ENCODE data around the gene MYCBP2.

Gene MYCBP2

GRCh38 chr13:77331421-77331820 lies 4.5 kb upstream of the MYCBP2 start:
- Histone ChIP-seq H3K4me3 (IDR thresholded peaks at IDR 0.05; ENCODE audit: insufficient read depth, low read depth, low read length) (no peak overlapping the region), H2AFZ (ENCODE audit: low read depth) (no peak overlapping the region), H3K9ac (no peak overlapping the region), H3K4me2 (peak overlapping the region; percentile 71; the same call in 1 of the 2 replicates), H4K20me1 (ENCODE audit: insufficient read depth) (no peaks in the 10 kb centered on the region), H3K27ac (no peak overlapping the region), H3K36me3 (ENCODE audit: insufficient read depth) (no peaks in the 10 kb centered on the region), H3K27me3 (ENCODE audit: insufficient read depth, low read depth) (no peaks in the 10 kb centered on the region), H3K4me1 (ENCODE audit: low read depth, poor library complexity, severe bottlenecking) (peaks cover 28% of the 10 kb centered on the region), H3K79me2 (ENCODE audit: insufficient read depth, low read depth) (peaks cover under 1% of the 10 kb centered on the region; the same call in 1 of the 2 replicates)
- TF ChIP-seq, protein P1, sequence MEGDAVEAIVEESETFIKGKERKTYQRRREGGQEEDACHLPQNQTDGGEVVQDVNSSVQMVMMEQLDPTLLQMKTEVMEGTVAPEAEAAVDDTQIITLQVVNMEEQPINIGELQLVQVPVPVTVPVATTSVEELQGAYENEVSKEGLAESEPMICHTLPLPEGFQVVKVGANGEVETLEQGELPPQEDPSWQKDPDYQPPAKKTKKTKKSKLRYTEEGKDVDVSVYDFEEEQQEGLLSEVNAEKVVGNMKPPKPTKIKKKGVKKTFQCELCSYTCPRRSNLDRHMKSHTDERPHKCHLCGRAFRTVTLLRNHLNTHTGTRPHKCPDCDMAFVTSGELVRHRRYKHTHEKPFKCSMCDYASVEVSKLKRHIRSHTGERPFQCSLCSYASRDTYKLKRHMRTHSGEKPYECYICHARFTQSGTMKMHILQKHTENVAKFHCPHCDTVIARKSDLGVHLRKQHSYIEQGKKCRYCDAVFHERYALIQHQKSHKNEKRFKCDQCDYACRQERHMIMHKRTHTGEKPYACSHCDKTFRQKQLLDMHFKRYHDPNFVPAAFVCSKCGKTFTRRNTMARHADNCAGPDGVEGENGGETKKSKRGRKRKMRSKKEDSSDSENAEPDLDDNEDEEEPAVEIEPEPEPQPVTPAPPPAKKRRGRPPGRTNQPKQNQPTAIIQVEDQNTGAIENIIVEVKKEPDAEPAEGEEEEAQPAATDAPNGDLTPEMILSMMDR (conservative IDR thresholded peaks at IDR 0.05; ENCODE audit: low read depth, low read length): no peak

DNA sequence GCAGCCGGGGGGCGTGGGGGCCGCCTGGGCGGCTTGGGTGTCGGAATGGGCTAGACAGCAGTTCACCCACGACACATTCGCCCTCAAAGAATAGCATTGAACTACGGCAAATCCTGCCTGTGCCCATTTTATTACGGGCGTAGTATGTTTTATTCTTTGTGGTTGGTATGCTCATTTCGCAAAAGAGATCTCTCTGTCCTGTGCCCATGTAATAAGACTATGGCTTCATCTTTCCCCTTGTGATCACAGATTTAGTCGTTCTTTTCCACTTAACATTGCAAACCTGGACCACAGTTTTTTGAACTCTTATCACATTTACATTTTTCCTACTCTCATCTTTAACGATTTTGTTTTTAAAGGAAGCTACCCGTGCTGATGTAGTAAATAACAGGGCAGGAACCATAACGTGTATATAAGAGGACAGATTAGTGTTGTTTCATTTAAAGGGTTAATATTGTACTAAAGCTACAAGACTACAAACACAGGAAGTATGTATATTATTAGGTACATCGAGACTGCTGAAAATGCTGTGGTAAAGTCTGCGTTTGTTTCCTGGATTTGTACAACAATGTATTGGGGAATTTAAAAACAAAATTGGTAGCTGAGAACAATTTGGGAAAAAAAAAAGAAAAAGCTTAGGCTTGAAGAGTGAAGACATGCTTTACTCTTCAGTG lies 3.2 kb upstream of the MYCBP2 start:
- peak overlapping the region; percentile 87 for H3K9ac ChIP-seq
- H3K27ac ChIP-seq: peak overlapping the region; percentile 96
- H3K4me1 ChIP-seq (ENCODE audit: low read depth, poor library complexity, severe bottlenecking): peaks cover 28% of the 10 kb centered on the region
- no peak overlapping the region for H3K4me3 ChIP-seq (IDR thresholded peaks at IDR 0.05; ENCODE audit: insufficient read depth, low read depth, low read length)
- TF ChIP-seq, protein P1 (conservative IDR thresholded peaks at IDR 0.05; ENCODE audit: low read depth, low read length): no peak
- H3K36me3 ChIP-seq (ENCODE audit: insufficient read depth): no peaks in the 10 kb centered on the region
- H3K79me2 ChIP-seq (ENCODE audit: insufficient read depth, low read depth): peaks cover 14% of the 10 kb centered on the region
- H2AFZ ChIP-seq (ENCODE audit: low read depth): peak overlapping the region; percentile 49
- no peaks in the 10 kb centered on the region for H4K20me1 ChIP-seq (ENCODE audit: insufficient read depth)
- H3K27me3 ChIP-seq (ENCODE audit: insufficient read depth, low read depth): no peaks in the 10 kb centered on the region
- H3K4me2 ChIP-seq: peak overlapping the region; percentile 71

DNA sequence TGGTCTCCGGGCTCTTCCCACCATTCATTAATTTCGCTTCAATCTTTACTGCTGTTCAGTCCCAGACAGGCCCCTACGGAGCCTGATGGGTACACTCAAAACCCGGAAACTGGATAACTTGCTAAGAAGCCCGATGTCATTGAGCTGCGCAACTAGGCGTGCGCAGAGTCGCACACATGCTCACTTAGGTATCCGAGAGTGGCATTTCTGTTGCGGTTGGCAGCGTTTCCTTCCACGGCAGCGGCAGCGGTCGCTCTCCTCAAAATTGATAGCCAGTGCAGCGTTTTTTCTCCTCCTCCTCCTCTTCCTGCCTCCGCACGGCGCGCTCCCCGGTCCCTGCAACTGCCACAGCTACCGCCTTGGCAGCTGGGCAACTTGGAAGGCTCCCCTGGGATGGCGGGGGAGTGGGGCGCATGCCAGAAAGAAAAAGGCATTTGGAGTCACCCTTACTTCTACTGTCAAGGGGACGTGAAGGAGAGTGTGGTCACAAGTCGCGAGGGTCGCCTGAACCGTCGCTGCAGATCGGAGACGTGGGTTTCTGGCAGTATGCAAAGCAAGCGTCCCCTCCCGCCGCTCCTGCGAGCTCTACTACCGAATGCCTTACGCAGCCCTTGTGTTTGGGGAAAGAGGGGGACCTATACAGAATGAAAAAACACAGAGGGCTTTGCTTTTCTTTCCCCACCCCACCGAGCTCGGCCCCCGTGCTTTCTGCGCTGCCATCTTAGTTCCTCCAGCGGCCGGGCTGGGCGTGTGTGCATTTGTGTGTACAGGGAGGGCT lies 2.4 kb upstream of the MYCBP2 start:
- Histone ChIP-seq H3K27me3 (ENCODE audit: insufficient read depth, low read depth) (no peaks in the 10 kb centered on the region), H3K27ac (peak overlapping the region; percentile 96), H3K4me2 (peak overlapping the region; percentile 80), H3K4me1 (ENCODE audit: low read depth, poor library complexity, severe bottlenecking) (peaks cover 34% of the 10 kb centered on the region), H3K9ac (peak overlapping the region; percentile 87), H3K4me3 (IDR thresholded peaks at IDR 0.05; ENCODE audit: insufficient read depth, low read depth, low read length) (no peak overlapping the region), H3K36me3 (ENCODE audit: insufficient read depth) (no peaks in the 10 kb centered on the region), H4K20me1 (ENCODE audit: insufficient read depth) (no peaks in the 10 kb centered on the region), H3K79me2 (ENCODE audit: insufficient read depth, low read depth) (peaks cover 22% of the 10 kb centered on the region), H2AFZ (ENCODE audit: low read depth) (peak overlapping the region; percentile 76)
- TF ChIP-seq, protein P1 (conservative IDR thresholded peaks at IDR 0.05; ENCODE audit: low read depth, low read length): no peak

DNA sequence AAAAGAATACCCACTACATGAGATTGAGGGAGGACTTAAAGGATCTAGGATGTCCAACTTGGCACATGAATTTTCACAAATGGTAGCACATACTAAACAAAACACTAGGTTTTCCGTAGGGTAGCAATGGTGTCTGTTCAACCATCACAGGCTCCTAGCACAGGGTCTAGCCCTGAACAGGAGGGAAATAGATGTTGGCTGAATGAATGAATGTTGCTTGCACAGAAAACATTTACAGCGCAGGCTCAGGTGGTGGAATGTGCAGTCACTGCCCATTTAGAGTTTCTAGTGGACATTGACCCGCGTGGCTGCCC lies 1.9 kb upstream of the MYCBP2 start:
- H2AFZ ChIP-seq (ENCODE audit: low read depth): peak overlapping the region; percentile 76
- peak overlapping the region; percentile 87; the same call in 1 of the 2 replicates for H3K9ac ChIP-seq
- H3K36me3 ChIP-seq (ENCODE audit: insufficient read depth): no peaks in the 10 kb centered on the region
- peaks cover 39% of the 10 kb centered on the region for H3K4me1 ChIP-seq (ENCODE audit: low read depth, poor library complexity, severe bottlenecking)
- no peaks in the 10 kb centered on the region for H3K27me3 ChIP-seq (ENCODE audit: insufficient read depth, low read depth)
- H4K20me1 ChIP-seq (ENCODE audit: insufficient read depth): no peaks in the 10 kb centered on the region
- TF ChIP-seq, protein P1 (conservative IDR thresholded peaks at IDR 0.05; ENCODE audit: low read depth, low read length): no peak
- H3K27ac ChIP-seq: peak overlapping the region; percentile 96
- H3K79me2 ChIP-seq (ENCODE audit: insufficient read depth, low read depth): peaks cover 27% of the 10 kb centered on the region
- H3K4me2 ChIP-seq: peak overlapping the region; percentile 80
- H3K4me3 ChIP-seq (IDR thresholded peaks at IDR 0.05; ENCODE audit: insufficient read depth, low read depth, low read length): no peak overlapping the region

All from KMS-11 (cell line).